Mucosa of rectum (tissue), 2 donors: Measurements from ENCODE around the gene FAM174B.

Experiments
- H3K27ac ChIP-seq, 2 donors: one replicate each; pipeline ENCODE4 v1.7.0; 2013; ENCODE audit warnings: inconsistent platforms in 2 of 2, low read depth in 2 of 2, low read length in 2 of 2
- H3K27me3 ChIP-seq, 2 donors: one replicate each; pipeline ENCODE4 v1.7.0; 2013; ENCODE audit warnings: low read length in 2 of 2; ENCODE audit not compliant: control insufficient read depth in 2 of 2, insufficient read depth in 2 of 2
- H3K36me3 ChIP-seq, 2 donors: one replicate each; pipeline ENCODE4 v1.7.0; 2013; ENCODE audit warnings: low read length in 2 of 2; ENCODE audit not compliant: control insufficient read depth in 2 of 2, insufficient read depth in 2 of 2
- H3K4me1 ChIP-seq, 2 donors: one replicate each; pipeline ENCODE4 v1.7.0; 2013; ENCODE audit warnings: low read length in 2 of 2, mild to moderate bottlenecking in 1 of 2; ENCODE audit not compliant: control insufficient read depth in 2 of 2, insufficient read depth in 2 of 2
- H3K4me3 ChIP-seq, 2 donors: one replicate each; pipeline ENCODE4 v1.7.0; 2013; ENCODE audit warnings: low read length in 2 of 2
- H3K9ac ChIP-seq, 2 donors: one replicate each; pipeline ENCODE4 v1.7.0; 2013; ENCODE audit warnings: low read length in 2 of 2, low read depth in 1 of 2, mild to moderate bottlenecking in 1 of 2
- H3K9me3 ChIP-seq, 2 donors: one replicate each; pipeline ENCODE4 v1.7.0; 2013; ENCODE audit warnings: low read length in 2 of 2; ENCODE audit not compliant: control insufficient read depth in 2 of 2
- donor health status: healthy.
- donor health status: Normal muscosa, but diverticular disease.

The FAM174B gene

GRCh38 chr15:92586383-92586942 is 69.1 kb downstream of the FAM174B start:
- no peaks in the 10 kb centered on the region for H3K4me1 ChIP-seq
- H3K4me3 ChIP-seq: no peak overlapping the region
- H3K9ac ChIP-seq: no peak overlapping the region
- no peaks in the 10 kb centered on the region for H3K9me3 ChIP-seq
- H3K27me3 ChIP-seq: peaks cover 0 to 2% of the 10 kb centered on the region in 2 donors
- no peak overlapping the region for H3K27ac ChIP-seq
- no peaks in the 10 kb centered on the region for H3K36me3 ChIP-seq

GRCh38 chr15:92584105-92584504 is 71.5 kb downstream of the FAM174B start:
- H3K27me3 ChIP-seq: peaks cover 0 to 4% of the 10 kb centered on the region in 2 donors
- no peak overlapping the region for H3K4me3 ChIP-seq
- H3K27ac ChIP-seq: no peak overlapping the region
- H3K9me3 ChIP-seq: no peaks in the 10 kb centered on the region
- no peaks in the 10 kb centered on the region for H3K36me3 ChIP-seq
- H3K4me1 ChIP-seq: no peaks in the 10 kb centered on the region
- H3K9ac ChIP-seq: no peak overlapping the region

GRCh38 chr15:92583096-92584034 is 72.2 kb downstream of the FAM174B start:
- Histone ChIP-seq H3K9me3 (no peaks in the 10 kb centered on the region), H3K4me3 (no peak overlapping the region), H3K27me3 (peaks cover 0 to 4% of the 10 kb centered on the region in 2 donors), H3K27ac (no peak overlapping the region), H3K4me1 (no peaks in the 10 kb centered on the region), H3K9ac (no peak overlapping the region), H3K36me3 (no peaks in the 10 kb centered on the region)

GRCh38 chr15:92582206-92582605 is 73.4 kb downstream of the FAM174B start:
- H3K36me3 ChIP-seq: no peaks in the 10 kb centered on the region
- H3K27ac ChIP-seq: no peak overlapping the region
- H3K9ac ChIP-seq: no peak overlapping the region
- no peak overlapping the region for H3K4me3 ChIP-seq
- H3K27me3 ChIP-seq: peaks cover 0 to 4% of the 10 kb centered on the region in 2 donors
- no peaks in the 10 kb centered on the region for H3K4me1 ChIP-seq
- H3K9me3 ChIP-seq: no peaks in the 10 kb centered on the region

- no peaks in the 10 kb centered on the region for H3K4me1 ChIP-seq
- H3K27me3 ChIP-seq: peaks cover 0 to 4% of the 10 kb centered on the region in 2 donors
- no peaks in the 10 kb centered on the region for H3K9me3 ChIP-seq
- H3K9ac ChIP-seq: no peak overlapping the region
- H3K27ac ChIP-seq: no peak overlapping the region
- no peaks in the 10 kb centered on the region for H3K36me3 ChIP-seq
- no peak overlapping the region for H3K4me3 ChIP-seq
These were observed 74.6 kb downstream of the FAM174B start for GRCh38 chr15:92580933-92581445.

- no peaks in the 10 kb centered on the region for H3K9me3 ChIP-seq
- H3K4me1 ChIP-seq: no peaks in the 10 kb centered on the region
- H3K27ac ChIP-seq: no peak overlapping the region
- H3K27me3 ChIP-seq: peaks cover 0 to 4% of the 10 kb centered on the region in 2 donors
- no peak overlapping the region for H3K4me3 ChIP-seq
- H3K9ac ChIP-seq: no peak overlapping the region
- H3K36me3 ChIP-seq: no peaks in the 10 kb centered on the region
These were observed 75.1 kb downstream of the FAM174B start for GRCh38 chr15:92580521-92580920.

GRCh38 chr15:92579931-92580470 is 75.6 kb downstream of the FAM174B start:
- Histone ChIP-seq H3K36me3 (no peaks in the 10 kb centered on the region), H3K4me3 (no peak overlapping the region), H3K9ac (no peak overlapping the region), H3K27ac (no peak overlapping the region), H3K9me3 (no peaks in the 10 kb centered on the region), H3K27me3 (peaks cover 0 to 4% of the 10 kb centered on the region in 2 donors), H3K4me1 (no peaks in the 10 kb centered on the region)

GRCh38 chr15:92579486-92579885 is 76.1 kb downstream of the FAM174B start:
- Histone ChIP-seq H3K9me3 (no peaks in the 10 kb centered on the region), H3K9ac (no peak overlapping the region), H3K27me3 (peaks cover 0 to 4% of the 10 kb centered on the region in 2 donors), H3K4me3 (no peak overlapping the region), H3K36me3 (no peaks in the 10 kb centered on the region), H3K4me1 (no peaks in the 10 kb centered on the region), H3K27ac (no peak overlapping the region)

GRCh38 chr15:92578096-92578835 is 77.3 kb downstream of the FAM174B start:
- no peaks in the 10 kb centered on the region for H3K4me1 ChIP-seq
- no peak overlapping the region for H3K9ac ChIP-seq
- H3K9me3 ChIP-seq: no peaks in the 10 kb centered on the region
- no peak overlapping the region for H3K27ac ChIP-seq
- no peak overlapping the region for H3K4me3 ChIP-seq
- H3K36me3 ChIP-seq: no peaks in the 10 kb centered on the region
- peaks cover 0 to 2% of the 10 kb centered on the region in 2 donors for H3K27me3 ChIP-seq
